GM13977 (cell line): Measurements from ENCODE around the gene ISG15.

Source experiments
- DNase-seq: peaks from one replicate; pipeline ENCODE4 v3.0.0; 2012; ENCODE audit warnings: low spot score
- in situ Hi-C: fragments of 300-500 bp; cut with MboI; formaldehyde crosslinking; loops from one replicate; pipeline ENCODE4 v1.12.0; 2022; ENCODE audit warnings: low sequenced_read_pairs, low pct_unique_long_range_greater_than_20kb, mixed read lengths, inconsistent platforms; ENCODE audit not compliant: unreplicated experiment
- TF ChIP-seq, protein P1 (sequence below): IDR thresholded peaks from 2 replicates; pipeline ENCODE4 v1.5.1; 2012; ENCODE audit warnings: mild to moderate bottlenecking, control low read depth; ENCODE audit not compliant: insufficient read depth; ENCODE audit errors: extremely low read depth, missing control alignments

The ISG15 gene

GRCh38 chr1:995665-996633 lies 17.3 kb upstream of the ISG15 start:
- in situ Hi-C loops, result no loop called here
- TF ChIP-seq, protein P1, sequence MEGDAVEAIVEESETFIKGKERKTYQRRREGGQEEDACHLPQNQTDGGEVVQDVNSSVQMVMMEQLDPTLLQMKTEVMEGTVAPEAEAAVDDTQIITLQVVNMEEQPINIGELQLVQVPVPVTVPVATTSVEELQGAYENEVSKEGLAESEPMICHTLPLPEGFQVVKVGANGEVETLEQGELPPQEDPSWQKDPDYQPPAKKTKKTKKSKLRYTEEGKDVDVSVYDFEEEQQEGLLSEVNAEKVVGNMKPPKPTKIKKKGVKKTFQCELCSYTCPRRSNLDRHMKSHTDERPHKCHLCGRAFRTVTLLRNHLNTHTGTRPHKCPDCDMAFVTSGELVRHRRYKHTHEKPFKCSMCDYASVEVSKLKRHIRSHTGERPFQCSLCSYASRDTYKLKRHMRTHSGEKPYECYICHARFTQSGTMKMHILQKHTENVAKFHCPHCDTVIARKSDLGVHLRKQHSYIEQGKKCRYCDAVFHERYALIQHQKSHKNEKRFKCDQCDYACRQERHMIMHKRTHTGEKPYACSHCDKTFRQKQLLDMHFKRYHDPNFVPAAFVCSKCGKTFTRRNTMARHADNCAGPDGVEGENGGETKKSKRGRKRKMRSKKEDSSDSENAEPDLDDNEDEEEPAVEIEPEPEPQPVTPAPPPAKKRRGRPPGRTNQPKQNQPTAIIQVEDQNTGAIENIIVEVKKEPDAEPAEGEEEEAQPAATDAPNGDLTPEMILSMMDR, result no peak
- no peak for DNase-seq

DNA sequence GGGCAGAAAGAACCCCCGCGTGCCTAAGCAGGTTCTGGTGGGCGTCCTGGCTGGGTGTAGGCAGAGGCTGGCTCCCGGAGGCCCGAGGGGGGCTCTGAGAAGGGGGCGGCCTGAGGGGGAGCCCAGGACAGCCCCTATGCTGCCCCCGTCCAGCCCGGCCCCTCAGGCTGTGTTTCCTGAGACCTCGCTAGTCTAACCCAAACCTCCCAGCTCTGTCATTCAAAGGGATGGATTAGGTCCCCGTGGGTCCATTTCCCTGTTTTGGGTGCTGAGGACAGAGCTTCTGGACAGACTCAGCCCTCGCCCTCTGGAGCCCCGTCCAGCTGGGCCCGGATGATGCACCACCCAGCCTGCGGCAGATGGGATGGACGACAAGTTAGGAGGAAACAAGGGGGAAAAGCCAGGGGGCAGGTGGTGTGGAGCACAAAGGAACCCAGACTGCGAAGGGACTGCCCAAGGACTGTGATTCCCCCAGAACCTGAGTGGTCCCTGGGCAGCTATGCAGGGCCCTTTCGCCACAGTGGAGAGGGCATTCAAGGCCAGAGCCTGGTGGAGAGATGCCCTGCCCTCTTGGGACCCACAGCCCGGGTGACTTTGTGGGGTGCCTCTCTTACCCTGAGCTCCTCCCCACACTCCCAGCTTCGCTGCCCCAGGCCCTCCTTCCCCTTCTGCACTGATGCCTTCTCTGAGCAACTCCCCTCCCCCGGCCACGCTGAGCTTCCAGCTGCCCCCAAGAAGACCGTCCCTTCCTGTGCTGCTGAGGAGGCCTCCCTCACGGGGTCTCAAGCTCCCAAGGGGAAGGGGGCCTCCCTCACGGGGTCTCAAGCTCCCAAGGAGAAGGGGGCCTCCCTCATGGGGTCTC lies 16.2 kb upstream of the ISG15 start:
- DNase-seq, result no peak
- in situ Hi-C loops, result no loop called here
- TF ChIP-seq, protein P1, result no peak

DNA sequence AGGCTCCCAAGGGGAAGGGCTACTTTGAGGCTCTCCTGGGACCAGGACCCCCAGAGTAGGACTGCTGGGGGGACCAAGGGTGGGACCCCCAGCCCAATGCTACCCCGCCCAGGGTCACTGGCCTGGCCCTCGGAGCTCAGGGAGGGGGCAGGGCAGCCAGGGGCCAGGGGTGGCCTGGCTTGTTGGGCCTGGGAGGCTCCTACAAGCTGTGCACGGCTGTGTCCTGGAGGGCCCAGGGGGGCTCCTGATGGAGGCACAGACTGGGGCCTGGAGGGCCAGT lies 15.6 kb upstream of the ISG15 start:
- TF ChIP-seq, protein P1, result no peak
- in situ Hi-C loops, result no loop called here
- no peak for DNase-seq

DNA sequence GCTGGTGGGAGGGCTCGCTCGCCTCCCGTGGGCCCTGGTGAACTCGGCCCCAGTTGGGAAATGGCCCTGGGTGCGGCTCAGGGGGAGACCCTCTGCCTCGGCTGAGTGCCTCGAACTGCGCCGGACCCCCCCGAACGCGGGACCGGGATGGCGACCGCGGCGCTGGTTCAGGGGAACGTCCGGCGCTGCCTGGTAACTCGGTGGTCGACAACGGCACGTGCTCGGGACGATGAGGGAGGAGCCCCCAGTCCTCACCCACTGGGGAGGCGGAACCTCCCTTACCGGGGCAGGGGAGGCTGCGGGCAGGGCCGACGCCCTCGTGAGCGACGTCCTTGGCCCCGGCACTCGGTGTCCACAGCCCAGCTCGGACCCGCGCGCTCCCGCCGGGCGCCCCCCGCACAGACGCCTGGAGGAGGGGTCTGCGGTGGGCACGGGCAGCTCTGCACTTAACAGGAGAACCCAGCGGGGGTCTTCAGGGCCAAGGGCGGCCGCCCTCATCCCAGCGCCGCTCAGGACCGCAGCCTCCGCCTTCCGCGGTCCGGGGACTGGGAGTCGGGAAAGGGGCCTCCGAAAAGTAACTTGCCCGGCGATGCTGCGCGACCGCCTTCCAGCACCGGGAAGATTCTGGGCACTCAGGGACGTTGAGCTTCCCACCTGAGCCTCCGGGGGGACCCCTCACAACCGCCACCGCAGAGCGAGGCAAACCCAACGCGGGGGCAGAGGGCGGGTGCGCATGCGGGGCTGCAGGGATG lies 15.1 kb upstream of the ISG15 start:
- in situ Hi-C loops, result no loop called here
- no peak for DNase-seq
- TF ChIP-seq, protein P1, result no peak

DNA sequence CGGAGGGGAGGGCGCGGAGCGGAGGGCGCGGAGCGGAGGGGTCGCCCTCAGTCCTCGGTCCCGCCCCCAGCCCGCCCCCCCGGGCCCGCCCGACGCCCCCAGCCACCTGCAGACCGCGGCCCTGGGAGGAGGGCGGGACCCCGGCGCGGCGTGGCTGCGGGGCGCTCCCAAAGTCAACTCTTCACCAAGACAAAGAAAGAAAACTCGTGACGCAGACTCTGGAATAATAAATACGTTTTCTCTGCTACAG lies 14.6 kb upstream of the ISG15 start:
- TF ChIP-seq, protein P1, result no peak
- DNase-seq, result no peak
- in situ Hi-C loops, result no loop called here

GRCh38 chr1:998995-999724 lies 14.1 kb upstream of the ISG15 start:
- in situ Hi-C loops, result no loop called here
- DNase-seq, result no peak
- TF ChIP-seq, protein P1, result peak; percentile 9
